Ovary (tissue), 9 donors: ENCODE measurements around the gene OR8A1. TPM values are rescaled to one million over a fixed set of nuclear protein-coding genes. Genes with fewer than 3 reads are reported as not detected.

Experiments used
- DNase-seq, 5 donors: peaks; one replicate each; pipeline ENCODE4 v3.0.0-alpha.2; 2019 to 2020
- H3K27ac ChIP-seq, 2 donors: fragments of 200-600 bp; one replicate each; pipeline versions ENCODE4 v1.5.1 to v1.8.0; 2019 to 2022
- H3K27me3 ChIP-seq: fragments of 200-600 bp; one replicate; pipeline ENCODE4 v1.8.0; 2022
- H3K36me3 ChIP-seq: fragments of 200-600 bp; sonication (generic); one replicate; pipeline ENCODE4 v1.5.1; 2019
- H3K4me1 ChIP-seq: one replicate; pipeline ENCODE4 v1.8.1; 2013; ENCODE audit warnings: mild to moderate bottlenecking, moderate library complexity; ENCODE audit not compliant: insufficient read depth
- H3K4me3 ChIP-seq: fragments of 200-600 bp; sonication (generic); one replicate; pipeline ENCODE4 v1.5.1; 2017
- H3K9me3 ChIP-seq, 2 donors: fragments of 200-600 bp in 1 of 2; sonication (generic) in 1 of 2; one replicate each; pipeline versions ENCODE4 v1.5.1 to v1.8.1; 2013 to 2019; ENCODE audit warnings: mild to moderate bottlenecking in 1 of 2, moderate library complexity in 1 of 2
- EP300 ChIP-seq: sonication (generic); formaldehyde crosslinking; IDR thresholded peaks from one replicate; pipeline ENCODE4 v1.6.1; 2017; ENCODE audit warnings: antibody characterized with exemption
- POLR2A ChIP-seq: fragments of 450-650 bp; IDR thresholded peaks from one replicate; pipeline ENCODE4 v1.6.1; 2017; ENCODE audit warnings: antibody characterized with exemption, mild to moderate bottlenecking, moderate library complexity
- WGBS, 3 donors: extraction: QIAGEN DNeasy Blood & Tissue Kit in 1 of 3; methylation state at CpG; one replicate each; pipeline versions ENCODE4 v1.1.5 to v1.1.7; 2013 to 2017; 5-methylcytosine and 5-hydroxymethylcytosine counted together
- intact Hi-C, 4 donors: fragments of 100-400 bp; cut with DNase I; formaldehyde crosslinking; loops; one replicate each; pipeline versions ENCODE4 v1.11.0 to v1.15.1; 2022 to 2023
- polyA plus RNA-seq, 2 donors: library from polyadenylated mRNA; stranded (reverse); fragments of 200-250 nt in 1 of 2; fragments of 350-450 nt in 1 of 2; fragmentation: Illumina TruSeq in 1 of 2; extraction: RNeasy Lipid Tissue Mini Kit (QIAGEN cat#74804) in 1 of 2; gene quantifications; one replicate each; pipeline ENCODE4 v1.2.3, GENCODE V29; 2013 to 2014
- small RNA-seq: library from RNA; depleted of rRNA; stranded (forward); fragments of <200 nt; gene quantifications from one replicate; pipeline ENCODE3, GENCODE V24; 2016
- total RNA-seq, 7 donors: library from RNA; depleted of rRNA in 2 of 7; stranded (reverse); fragments of >200 nt in 2 of 7; fragmentation: NEBNext Ultra II Directional in 3 of 7; extraction: Animal tissue kit (Norgen Biotek cat#: 25700) in 3 of 7; gene quantifications; one replicate each; pipeline versions ENCODE4 v1.1.0 to v1.2.4, GENCODE V29; 2016 to 2023
- TF ChIP-seq, protein P1 (sequence below), 3 donors: fragments of 450-650 bp in 2 of 3; fragments of 200-600 bp in 1 of 3; IDR thresholded peaks; one replicate each; pipeline versions ENCODE4 v1.5.1 to v1.8.0; 2016 to 2022; ENCODE audit warnings: antibody characterized with exemption in 3 of 3, mild to moderate bottlenecking in 1 of 3
- donor health status: DM: no; HTN: no; CAD: no; lungs with moderate emphysema.
- donor health status: DM: no; HTN: no; CAD: no.
- donor health status: Bipolar disorder and iron deficiency.
- donor health status: DM: yes; HTN: yes; CAD: no.
- donor health status: DM: no; HTN: no; CAD: no.
- donor health status: DM: yes; HTN: yes; CAD: no.

OR8A1 gene
- total and polyA plus RNA-seq, 9 donors = not detected

DNA sequence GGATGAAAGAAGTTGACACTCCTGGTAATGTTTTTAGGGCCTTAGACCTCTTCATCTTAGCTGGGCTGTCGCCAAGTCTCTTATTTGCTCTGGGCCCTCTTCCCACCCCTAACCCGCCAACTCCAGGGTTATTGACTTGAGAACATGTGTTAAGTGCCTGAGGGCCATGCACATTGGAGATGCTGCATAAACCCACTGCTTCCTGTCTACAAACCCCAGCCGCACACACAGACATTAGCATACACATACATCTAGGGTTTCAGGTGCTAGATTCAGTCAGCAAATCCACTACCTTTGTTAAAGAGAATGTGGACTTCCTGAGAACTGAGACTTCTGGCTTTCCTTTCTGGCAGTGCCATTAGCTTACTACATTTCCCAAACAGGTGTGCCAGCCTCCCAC, 42.2 kb downstream of the OR8A1 start:
- no peaks in the 10 kb centered on the region for H3K4me1 ChIP-seq
- H3K27ac ChIP-seq = no peak overlapping the region
- no peaks in the 10 kb centered on the region for H3K27me3 ChIP-seq
- H3K9me3 ChIP-seq = no peaks in the 10 kb centered on the region
- TF ChIP-seq POLR2A (no peak), EP300 (no peak)
- TF ChIP-seq, protein P1, sequence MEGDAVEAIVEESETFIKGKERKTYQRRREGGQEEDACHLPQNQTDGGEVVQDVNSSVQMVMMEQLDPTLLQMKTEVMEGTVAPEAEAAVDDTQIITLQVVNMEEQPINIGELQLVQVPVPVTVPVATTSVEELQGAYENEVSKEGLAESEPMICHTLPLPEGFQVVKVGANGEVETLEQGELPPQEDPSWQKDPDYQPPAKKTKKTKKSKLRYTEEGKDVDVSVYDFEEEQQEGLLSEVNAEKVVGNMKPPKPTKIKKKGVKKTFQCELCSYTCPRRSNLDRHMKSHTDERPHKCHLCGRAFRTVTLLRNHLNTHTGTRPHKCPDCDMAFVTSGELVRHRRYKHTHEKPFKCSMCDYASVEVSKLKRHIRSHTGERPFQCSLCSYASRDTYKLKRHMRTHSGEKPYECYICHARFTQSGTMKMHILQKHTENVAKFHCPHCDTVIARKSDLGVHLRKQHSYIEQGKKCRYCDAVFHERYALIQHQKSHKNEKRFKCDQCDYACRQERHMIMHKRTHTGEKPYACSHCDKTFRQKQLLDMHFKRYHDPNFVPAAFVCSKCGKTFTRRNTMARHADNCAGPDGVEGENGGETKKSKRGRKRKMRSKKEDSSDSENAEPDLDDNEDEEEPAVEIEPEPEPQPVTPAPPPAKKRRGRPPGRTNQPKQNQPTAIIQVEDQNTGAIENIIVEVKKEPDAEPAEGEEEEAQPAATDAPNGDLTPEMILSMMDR (IDR thresholded peaks at IDR 0.05) = no peak
- H3K4me3 ChIP-seq = no peak overlapping the region
- 71 to 75% (median 74%) methylated on average over 3 of the region's 3 CpGs for WGBS, 3 donors
- intact Hi-C loops = no loop called here
- H3K36me3 ChIP-seq = no peaks in the 10 kb centered on the region
- DNase-seq = no peak

GRCh38 chr11:124612567-124613246, 42.9 kb downstream of the OR8A1 start:
- H3K27ac ChIP-seq = no peak overlapping the region
- DNase-seq = no peak
- no peak overlapping the region for H3K4me3 ChIP-seq
- H3K4me1 ChIP-seq = no peaks in the 10 kb centered on the region
- no peaks in the 10 kb centered on the region for H3K9me3 ChIP-seq
- intact Hi-C loops = no loop called here
- H3K27me3 ChIP-seq = no peaks in the 10 kb centered on the region
- no peaks in the 10 kb centered on the region for H3K36me3 ChIP-seq
- TF ChIP-seq POLR2A = no peak
- WGBS, 3 donors = 31 to 38% (median 37%) methylated on average over 10 of the region's 10 CpGs

DNA sequence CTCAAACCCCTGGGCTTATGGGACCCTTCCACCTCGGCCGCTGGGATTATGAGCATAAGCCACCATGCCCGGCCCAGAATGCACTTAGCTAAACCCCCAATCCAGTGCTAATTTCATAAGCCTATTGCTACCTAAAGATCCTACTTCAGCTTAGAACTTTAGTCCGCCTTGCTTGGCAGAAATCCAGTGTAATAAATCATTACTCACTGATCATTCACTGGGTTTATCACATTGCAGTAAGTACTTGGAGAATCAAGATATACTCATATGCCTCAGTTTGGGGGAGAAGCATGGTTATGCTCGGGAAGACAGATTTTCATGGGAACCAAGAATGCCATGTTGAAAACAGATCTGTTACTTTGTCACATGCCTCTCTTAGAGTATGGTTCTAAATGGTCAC, 49.1 kb downstream of the OR8A1 start:
- Histone ChIP-seq H3K27me3 (no peaks in the 10 kb centered on the region), H3K9me3 (no peaks in the 10 kb centered on the region), H3K36me3 (no peaks in the 10 kb centered on the region), H3K27ac (no peak overlapping the region), H3K4me3 (no peak overlapping the region), H3K4me1 (no peaks in the 10 kb centered on the region)
- TF ChIP-seq POLR2A = no peak
- no peak for TF ChIP-seq EP300
- TF ChIP-seq, protein P1 (IDR thresholded peaks at IDR 0.05) = no peak
- intact Hi-C loops = no loop called here
- 72 to 79% (median 72%) methylated on average over 5 of the region's 5 CpGs for WGBS, 3 donors
- DNase-seq = no peak

Small RNAs within 50 kb of the gene (small RNA-seq; reads per million reads assigned to genes)
- gene OR8A3P = not detected

Other genes with a start within 250 kb of the OR8A1 start
- not detected for gene OR8D2, start 249.8 kb upstream of the OR8A1 start, total RNA-seq
- gene OR8D2, start 249.8 kb upstream of the OR8A1 start, polyA plus RNA-seq = not detected
- gene OR8B2, start 185.5 kb upstream of the OR8A1 start, total RNA-seq = not detected
- gene OR8B2, start 185.5 kb upstream of the OR8A1 start, polyA plus RNA-seq = not detected
- gene OR8B3, start 171.0 kb upstream of the OR8A1 start, total RNA-seq = not detected
- not detected for gene OR8B3, start 171.0 kb upstream of the OR8A1 start, polyA plus RNA-seq
- not detected for gene OR8B4, start 145.1 kb upstream of the OR8A1 start, total RNA-seq
- not detected for gene OR8B4, start 145.1 kb upstream of the OR8A1 start, polyA plus RNA-seq
- gene OR8B8, start 124.3 kb upstream of the OR8A1 start, total RNA-seq = not detected
- not detected for gene OR8B8, start 124.3 kb upstream of the OR8A1 start, polyA plus RNA-seq
- not detected for gene OR8B12, start 26.3 kb upstream of the OR8A1 start, total RNA-seq
- gene OR8B12, start 26.3 kb upstream of the OR8A1 start, polyA plus RNA-seq = not detected
- gene PANX3, start 41.4 kb downstream of the OR8A1 start, total RNA-seq = not detected
- not detected for gene PANX3, start 41.4 kb downstream of the OR8A1 start, polyA plus RNA-seq
- gene TBRG1, start 52.9 kb downstream of the OR8A1 start, total RNA-seq = 10 to 100 TPM; 15.0 to 41.4 (median 24.2) TPM
- gene TBRG1, start 52.9 kb downstream of the OR8A1 start, polyA plus RNA-seq = 10 to 100 TPM; 20.4 to 27.4 TPM
- 10 to 100 TPM in 3 of 7 donors, 1 to 10 TPM in 4; 2.3 to 14.7 (median 8.1) TPM for gene SIAE, start 103.7 kb downstream of the OR8A1 start, total RNA-seq
- 10 to 100 TPM in 1 of 2 donors, 1 to 10 TPM in 1; 5.1 to 18.8 TPM for gene SIAE, start 103.7 kb downstream of the OR8A1 start, polyA plus RNA-seq
- 10 to 100 TPM in 1 of 7 donors, 1 to 10 TPM in 6; 1.3 to 30.1 (median 3.0) TPM for gene SPA17, start 103.9 kb downstream of the OR8A1 start, total RNA-seq
- 10 to 100 TPM in 1 of 2 donors, 1 to 10 TPM in 1; 2.3 to 10.4 TPM for gene SPA17, start 103.9 kb downstream of the OR8A1 start, polyA plus RNA-seq
- gene NRGN, start 169.9 kb downstream of the OR8A1 start, total RNA-seq = 1 to 10 TPM in 6 of 7 donors, not detected in 1; 1.1 to 7.0 (median 4.2) TPM
- gene NRGN, start 169.9 kb downstream of the OR8A1 start, polyA plus RNA-seq = 1 to 10 TPM; 3.3 to 5.1 TPM
- gene VSIG2, start 182.3 kb downstream of the OR8A1 start, total RNA-seq = 10 to 100 TPM in 1 of 7 donors, 1 to 10 TPM in 3, under 1 TPM in 2, not detected in 1; 0.38 to 27.1 (median 1.8) TPM
- under 1 TPM; 0.30 to 0.48 TPM for gene VSIG2, start 182.3 kb downstream of the OR8A1 start, polyA plus RNA-seq
- 10 to 100 TPM in 4 of 7 donors, 1 to 10 TPM in 3; 7.3 to 28.4 (median 11.2) TPM for gene ESAM, start 192.3 kb downstream of the OR8A1 start, total RNA-seq
- gene ESAM, start 192.3 kb downstream of the OR8A1 start, polyA plus RNA-seq = 10 to 100 TPM; 40.7 to 46.6 TPM
- gene MSANTD2, start 230.4 kb downstream of the OR8A1 start, total RNA-seq = 10 to 100 TPM; 14.8 to 19.4 (median 17.1) TPM
- 10 to 100 TPM in 1 of 2 donors, 1 to 10 TPM in 1; 9.9 to 16.7 TPM for gene MSANTD2, start 230.4 kb downstream of the OR8A1 start, polyA plus RNA-seq